ENCODE results near the gene HLCS.

Gene HLCS

DNA sequence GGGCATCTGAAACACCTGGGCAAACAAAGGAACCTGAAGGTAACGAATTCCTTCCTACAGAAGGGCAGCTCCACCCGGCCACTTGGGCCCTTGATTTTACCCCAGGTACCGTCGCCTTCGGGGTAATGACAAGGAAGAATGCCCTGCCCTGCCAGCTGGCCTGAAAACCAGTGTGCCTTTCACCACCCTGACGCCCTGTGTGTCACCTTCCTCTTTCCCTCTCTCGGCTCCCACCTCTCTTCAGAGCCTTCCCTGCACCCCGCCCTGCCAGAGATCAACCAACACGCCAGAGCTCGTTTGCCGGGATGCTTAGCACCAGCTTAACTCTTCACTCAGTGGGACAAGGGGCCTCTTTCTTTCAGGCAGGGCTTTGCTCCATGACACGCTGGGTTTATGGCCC is 181.5 kb downstream of the HLCS start:
- no peak for DNase-seq (ENCODE audit: low read depth in 2 of 2, low spot score in 1 of 2)

DNA sequence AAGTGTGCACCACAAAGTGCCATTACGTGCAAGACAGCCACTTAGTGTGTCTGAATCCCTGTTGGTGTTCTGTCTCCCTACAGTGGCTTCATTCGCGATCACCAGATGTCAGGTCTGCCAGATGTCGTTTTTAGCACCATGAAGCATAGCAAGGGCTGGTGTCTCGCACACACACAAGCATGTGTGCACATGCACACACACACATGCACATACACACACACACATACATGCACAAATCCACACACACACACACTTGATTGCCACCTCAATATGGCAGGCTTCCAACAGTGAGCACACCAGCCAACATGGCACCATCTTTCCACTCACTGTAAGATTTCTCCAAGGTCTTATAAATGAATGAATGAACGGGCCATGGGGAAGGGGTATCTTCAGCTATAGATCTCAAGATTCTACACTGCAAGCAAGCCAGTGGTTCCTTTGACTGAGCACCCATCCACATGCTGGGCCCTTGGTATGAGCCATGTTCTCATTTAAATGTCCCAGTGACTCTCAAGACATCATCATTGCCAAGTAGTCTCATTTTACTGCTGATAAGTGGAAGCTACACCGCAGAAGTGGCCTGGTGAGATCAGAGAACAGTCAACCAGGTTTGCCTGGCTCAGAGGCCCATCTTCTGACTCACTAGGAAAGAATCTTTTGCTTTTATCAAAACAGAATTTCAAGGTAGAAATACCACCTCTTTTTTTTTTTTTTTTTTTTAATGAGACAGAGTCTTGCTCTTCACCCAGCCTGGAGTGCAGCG is 182.7 kb downstream of the HLCS start:
- no peak for DNase-seq (ENCODE audit: low read depth in 2 of 2, low spot score in 1 of 2)

DNA sequence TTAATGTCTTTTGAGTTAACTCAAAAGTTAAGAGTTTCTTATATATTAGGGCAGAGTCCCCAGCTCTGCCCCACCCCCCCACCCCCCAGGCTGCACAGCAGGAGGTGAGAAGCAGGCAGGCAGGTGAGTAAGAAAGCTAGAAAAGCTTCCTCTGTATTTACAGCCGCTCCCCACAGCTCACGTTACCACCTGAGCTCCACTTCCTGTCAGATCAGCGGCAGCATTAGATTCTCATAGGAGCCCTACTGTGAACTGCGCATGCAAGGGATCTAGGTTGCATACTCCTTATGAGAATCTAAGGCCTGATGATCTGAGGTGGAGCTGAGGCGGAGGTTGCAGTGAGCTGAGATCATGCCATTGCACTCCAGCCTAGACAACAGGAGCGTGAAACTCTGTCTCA is 185.6 kb downstream of the HLCS start:
- DNase-seq (ENCODE audit: low read depth in 2 of 2, low spot score in 1 of 2) = no peak

DNA sequence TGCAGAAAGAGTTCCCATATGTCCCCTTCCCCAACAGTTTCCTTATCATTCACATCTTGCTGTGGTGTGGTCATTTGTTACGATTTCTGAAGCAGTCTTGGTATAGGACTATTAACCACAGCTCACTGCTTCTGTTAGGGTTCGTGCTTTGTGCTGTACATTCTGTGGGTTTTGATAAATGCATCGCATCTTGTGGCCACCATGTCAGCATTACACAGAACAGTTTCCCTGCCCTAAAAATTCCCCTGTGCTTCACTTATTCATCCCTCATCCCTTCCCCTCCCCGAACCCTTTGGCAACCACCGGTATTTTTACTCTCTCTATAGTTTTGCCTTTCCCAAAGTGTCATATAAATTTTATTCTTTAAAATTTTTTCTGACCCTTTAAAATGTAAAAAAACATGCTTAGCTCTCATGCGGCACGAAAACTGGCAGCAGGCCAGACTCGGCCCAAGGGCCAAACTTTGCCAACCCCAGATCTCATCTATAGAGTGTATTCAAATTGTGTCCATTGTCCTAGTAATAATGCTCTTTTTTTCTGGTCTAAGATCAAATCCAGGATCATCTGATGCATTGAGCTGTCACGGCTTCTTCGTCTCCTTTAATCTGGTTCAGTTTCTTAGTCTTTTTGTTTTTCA is 189.4 kb downstream of the HLCS start:
- DNase-seq (ENCODE audit: low read depth in 2 of 2, low spot score in 1 of 2) = no peak

DNA sequence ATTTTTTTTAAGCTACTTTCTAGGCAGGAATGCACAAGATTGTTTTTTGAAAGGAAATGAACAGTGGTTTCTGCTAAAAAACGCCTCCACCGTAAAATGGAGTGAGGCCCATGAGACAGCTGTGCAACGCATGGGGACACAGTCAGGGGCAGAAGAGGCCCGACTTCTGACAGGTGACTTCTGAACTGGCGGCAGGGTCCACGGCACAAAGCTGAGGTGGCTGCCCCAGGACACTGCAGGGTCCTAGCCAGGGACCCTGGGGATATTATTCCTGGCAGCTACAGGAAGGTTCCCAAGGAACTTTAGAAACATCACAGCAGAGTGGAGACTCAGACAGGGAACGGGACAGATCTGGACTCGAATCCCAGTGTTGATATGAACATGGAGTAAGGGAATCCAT is 192.5 kb downstream of the HLCS start:
- DNase-seq (ENCODE audit: low read depth in 2 of 2, low spot score in 1 of 2) = no peak

DNA sequence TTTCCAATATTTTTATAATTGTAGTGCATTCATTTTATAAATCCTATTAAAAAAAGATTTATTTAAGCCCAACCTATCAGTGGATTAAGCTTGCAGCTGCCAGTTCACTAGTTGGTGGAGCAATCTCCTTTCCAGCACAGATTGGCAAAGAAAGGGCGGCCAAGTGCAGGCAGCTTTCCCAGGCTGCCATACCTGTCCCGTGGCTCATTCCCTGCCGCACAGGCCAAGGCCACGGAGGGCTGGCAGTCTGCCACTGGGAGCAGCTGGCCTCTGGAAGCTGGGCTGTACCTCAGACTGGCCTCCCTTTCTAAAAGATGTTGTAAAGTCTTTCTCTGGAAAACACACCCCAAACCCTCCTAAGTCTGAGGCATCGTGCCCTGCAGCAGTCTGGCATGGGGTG is 193.4 kb downstream of the HLCS start:
- no peak for DNase-seq (ENCODE audit: low read depth in 2 of 2, low spot score in 1 of 2)

DNA sequence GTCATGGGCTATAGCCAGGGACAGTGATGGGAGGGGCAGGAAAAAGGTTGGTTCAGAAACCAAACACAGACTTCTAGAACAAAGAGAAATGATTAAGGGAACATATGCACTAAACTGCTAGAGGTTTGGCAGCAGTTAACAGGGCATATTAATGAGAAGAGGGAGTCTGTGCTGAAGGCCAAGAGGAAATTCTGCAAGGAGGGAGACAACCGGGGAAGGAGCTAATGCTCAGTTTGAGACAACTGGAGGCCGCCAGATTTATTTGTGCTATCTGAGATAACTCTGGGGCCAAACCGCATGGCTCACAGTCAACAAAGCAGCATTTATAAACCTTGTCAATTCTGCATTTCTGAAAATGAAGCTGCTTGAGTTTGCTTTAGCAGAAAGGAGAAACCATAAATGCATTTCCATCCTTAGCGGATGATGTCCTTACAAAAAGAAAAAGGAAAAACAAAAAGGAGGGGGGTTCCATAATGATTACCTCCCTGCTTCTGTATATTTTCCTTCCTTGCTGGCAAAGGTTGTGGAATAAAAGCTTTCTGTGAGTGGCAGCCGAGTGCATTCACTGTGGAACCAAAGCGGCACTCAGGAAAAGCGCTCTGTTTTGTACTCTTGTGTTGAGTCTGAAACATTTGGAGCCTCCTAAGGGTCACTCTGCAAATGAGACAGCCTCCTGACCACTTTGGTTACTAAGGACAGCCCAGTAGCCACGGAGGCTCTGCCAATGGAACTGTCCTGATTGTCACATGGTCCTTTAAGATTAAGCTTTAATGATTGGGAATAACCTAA is 197.2 kb downstream of the HLCS start:
- DNase-seq (ENCODE audit: low read depth in 2 of 2, low spot score in 1 of 2) = no peak

DNA sequence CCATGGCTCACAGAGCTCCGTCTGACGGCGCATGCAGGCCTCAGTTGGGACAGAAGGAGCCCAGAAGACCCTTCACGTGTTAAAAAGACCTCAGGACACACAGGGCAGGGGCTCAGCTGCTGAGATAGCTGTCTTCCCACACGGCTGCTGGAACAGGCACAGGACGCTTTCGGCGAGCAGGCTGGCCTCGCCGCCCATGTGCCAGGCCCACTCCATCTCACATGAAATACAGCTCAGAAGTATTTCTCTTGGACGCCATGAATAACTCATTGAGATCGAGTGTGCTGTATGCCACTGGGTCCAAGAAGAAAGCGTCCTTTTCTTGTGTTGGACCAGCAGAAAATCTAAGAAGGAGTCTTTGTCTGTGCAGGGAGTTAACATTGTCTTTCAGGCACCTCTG is 198.0 kb downstream of the HLCS start:
- DNase-seq (ENCODE audit: low read depth in 2 of 2, low spot score in 1 of 2) = no peak

DNA sequence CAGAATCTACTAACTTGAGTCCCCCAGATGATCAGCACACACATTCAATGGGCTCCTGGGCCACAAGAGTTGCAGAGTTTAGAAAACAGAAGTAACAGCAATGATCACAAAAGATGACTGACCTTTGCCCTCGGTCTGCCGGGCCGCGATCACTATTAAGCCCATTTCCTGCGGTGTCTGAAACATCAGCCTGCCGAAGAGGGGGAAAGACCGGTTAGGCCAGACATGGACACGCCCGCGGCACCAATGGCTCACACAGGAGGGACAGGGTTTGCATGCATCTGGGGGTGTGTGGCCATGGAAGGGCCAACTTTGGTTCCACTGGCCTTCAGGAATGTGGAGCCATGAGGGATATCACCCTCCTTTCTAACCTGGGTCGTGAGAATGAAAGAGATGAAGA is 199.4 kb downstream of the HLCS start:
- DNase-seq (ENCODE audit: low read depth in 2 of 2, low spot score in 1 of 2) = no peak

DNA sequence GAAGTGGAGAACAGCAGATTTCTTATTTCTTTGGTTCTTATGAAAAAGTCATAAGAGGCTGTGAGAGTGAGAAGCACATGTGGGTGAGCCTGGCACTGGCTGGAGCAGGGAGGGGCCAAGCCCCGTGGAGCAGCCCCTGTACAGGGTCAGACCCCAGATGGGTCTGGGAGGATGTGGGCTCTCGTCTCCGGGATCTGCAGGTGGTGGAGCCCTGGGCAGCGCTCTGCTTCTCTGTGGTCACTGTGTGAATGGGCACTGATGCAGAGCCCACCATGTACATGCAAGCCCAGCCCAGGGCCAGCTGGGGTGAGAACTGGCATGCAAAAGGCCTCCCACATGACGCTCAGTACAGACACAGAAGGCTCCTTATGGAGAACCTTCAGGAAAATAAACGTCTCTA is 200.0 kb downstream of the HLCS start:
- DNase-seq (ENCODE audit: low read depth in 2 of 2, low spot score in 1 of 2) = no peak

DNA sequence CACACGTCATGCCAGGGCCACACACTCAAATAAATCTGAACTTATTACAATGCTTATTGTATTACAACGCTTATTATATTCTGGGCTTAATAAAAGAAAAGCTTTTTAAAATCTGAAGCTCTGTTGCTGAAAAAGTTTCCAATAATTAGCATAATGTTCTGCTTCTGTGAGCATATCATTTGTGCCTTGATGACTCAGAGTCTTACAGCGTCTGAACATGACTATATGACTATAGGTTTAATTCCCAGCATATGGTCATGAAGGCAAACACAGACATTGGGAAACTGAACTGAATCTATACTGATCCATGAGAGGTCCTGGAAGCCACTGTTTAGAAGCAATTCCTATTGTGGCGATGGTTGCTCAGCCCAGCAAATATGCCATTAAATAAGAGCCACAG is 201.2 kb downstream of the HLCS start:
- DNase-seq (ENCODE audit: low read depth in 2 of 2, low spot score in 1 of 2) = no peak

DNA sequence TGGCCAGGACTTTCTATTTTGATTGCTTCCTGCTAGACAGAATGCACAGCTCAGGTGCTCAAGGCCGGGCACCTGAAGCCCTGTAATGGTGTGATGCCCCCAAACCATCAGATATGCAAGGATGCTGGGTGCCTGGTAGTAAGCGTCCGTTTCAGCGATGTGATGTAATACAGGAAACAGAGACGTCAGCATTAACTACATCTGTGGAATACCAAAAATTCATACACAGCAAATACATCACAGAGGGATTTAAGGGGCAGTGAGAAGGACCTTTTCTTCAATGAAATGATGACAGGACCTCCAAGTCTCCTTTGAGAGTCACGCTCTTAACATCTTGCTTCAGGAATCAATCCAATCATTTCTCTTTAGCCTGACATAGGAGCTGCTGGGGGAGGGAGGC is 203.2 kb downstream of the HLCS start:
- no peak for DNase-seq (ENCODE audit: low read depth in 2 of 2, low spot score in 1 of 2)

DNA sequence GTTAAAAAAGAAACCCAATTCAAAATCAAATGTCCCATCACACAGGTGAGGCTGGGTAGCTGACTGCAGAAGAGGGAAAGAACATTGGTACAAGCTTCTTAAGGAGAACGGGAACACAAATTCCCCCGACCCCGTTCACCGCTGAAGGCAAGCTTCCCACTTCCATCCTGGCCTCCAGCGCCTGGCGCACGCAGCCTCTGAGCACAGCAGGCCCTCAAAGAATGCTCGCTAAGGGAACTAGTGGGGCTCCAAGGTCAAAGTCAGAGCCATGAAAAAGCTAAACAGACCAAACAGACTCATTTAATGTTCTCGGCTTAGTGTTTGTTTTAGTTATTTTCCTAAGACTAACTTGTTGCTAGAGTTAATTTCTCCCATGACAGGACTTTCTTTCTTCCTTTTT is 203.8 kb downstream of the HLCS start:
- DNase-seq (ENCODE audit: low read depth in 2 of 2, low spot score in 1 of 2) = no peak

DNA sequence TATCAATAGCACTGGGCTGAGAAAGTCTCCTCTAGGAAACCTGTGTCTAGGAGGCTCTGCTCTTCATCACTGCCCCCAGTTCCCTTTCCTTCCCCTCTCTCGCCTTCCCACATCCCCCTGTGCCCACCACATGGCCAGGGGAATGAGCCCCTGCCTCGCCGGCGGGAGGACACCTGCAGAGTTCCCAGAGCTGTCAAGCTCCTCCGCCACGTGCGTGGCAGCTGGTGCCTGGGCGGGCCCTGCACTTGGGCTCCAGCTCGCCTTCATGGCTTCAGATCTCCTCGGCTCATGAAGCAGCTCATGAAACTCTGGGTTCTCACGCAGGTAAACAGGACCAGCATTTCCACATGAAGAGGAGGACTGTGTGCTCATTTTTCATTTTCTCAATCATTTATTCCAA is 204.8 kb downstream of the HLCS start:
- DNase-seq (ENCODE audit: low read depth in 2 of 2, low spot score in 1 of 2) = no peak

DNA sequence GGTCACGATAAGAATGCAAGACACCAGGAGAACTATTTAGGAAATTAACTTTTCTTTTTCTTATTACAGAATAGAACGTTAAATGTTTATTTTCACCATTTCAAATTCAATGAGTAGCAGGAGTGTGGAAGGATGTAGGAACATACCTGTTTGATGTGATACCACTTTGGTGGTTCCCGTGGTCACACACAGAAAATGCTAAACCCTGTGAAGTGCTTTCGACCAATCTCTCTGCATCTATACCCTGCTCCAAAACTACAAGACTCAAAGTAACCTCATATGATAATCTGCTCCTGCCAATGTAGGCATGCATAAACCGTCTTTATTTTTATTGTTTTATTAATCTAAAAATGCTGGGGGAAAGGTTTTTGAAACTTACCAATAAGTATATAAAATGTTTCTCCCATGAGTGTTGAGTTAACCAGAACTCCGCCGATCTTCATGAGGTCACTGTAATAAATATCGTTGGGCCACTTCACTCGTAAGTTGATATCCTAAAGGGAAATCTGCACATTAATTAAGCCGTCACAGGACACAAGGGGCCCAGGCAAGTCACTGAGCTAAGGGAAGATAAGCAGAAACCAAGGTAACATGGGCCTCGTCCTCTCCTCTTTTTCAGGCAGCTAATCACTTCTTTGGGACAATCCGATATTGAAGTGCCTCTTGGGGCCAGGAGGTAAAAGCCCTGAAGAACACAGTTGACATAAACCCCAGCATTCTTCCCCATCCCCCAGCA is 207.0 kb downstream of the HLCS start:
- no peak for DNase-seq (ENCODE audit: low read depth in 2 of 2, low spot score in 1 of 2)

DNA sequence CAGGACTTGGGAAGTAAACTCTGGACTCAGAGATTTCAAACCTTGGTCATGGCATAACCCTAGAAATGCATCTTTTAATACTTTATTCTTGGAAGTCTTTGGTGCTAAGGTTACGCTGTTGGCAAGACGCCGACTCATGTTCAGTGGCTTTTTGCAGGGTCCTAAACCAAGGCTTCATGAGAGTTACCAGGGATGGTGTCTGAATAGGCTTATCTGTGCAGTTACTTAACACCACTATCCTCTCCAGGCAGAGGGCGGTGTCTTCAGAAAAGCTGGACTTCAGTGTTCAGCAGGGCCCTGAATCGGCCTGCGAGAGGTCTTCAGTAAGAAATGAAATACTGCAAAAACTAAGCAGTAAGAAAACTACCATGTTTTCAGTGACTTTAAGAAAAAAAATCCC is 209.3 kb downstream of the HLCS start:
- DNase-seq (ENCODE audit: low read depth in 2 of 2, low spot score in 1 of 2) = no peak

DNA sequence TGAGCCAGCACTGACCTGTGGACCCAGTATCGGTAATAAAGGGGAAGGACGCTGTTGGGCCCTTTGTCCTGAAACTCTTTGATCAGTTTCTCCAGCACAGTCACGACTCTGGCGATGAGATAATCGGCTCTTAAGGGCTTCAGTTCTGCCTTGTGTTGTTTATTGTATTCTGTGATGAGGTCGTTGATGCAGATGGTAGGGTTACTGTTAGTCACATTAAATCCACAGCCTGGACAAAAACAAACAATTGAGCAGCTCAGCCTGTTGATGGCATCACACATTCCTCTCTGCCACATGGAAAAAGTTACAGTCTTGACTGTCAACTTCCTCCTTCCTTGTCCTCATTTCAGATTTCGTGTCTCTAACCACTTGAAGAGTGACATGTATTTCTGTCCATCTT is 209.9 kb downstream of the HLCS start:
- DNase-seq (ENCODE audit: low read depth in 2 of 2, low spot score in 1 of 2) = no peak

DNA sequence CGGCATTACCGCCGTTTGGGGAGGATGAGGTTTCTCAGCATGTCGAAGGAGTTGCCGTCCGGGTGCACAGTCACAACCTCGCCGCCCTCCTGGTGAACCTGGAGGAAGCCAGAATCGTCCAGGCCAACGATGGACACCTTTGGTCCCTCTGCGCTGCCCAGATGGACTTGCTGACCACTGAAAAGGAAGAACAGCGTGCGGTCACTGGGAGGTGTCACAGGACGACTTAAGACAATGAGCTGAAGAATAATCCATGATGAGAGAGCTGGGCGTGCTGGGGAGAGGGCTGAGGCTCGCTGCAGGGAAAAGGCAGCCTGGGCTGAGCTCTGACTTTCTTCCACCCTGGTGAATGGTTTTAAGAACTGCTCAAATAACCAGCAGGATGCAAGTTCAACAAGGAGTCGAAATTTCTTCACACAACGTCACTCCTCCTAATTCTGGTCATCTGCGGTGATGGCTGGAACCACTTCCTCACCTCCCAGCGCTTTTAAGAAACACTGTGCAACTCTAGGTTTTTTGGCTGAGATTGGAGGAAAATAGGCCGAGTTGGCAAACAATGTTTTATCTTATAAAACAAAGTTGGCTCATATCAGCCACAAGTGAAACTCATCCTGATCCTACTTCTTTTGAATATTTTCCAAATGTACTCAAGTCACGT is 212.1 kb downstream of the HLCS start:
- no peak for DNase-seq (ENCODE audit: low read depth in 2 of 2, low spot score in 1 of 2)

DNA sequence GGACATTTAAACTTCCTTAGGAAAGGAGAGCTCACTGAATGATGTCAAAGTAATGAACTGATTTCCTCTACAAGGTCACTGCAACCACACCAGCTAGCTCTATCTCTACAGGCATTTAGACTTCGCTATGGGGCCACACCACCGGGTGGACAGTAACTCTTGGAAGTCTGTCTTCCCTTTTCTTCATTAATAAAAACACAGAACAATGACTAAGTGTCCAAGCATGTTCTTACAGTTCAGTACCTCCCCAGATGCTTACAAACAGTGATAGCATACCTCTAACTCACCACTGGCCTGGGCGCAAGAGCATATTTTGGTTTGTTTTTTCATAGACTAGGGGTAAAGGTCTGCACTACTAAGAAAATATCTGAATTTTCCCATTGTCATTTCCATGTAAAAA is 212.9 kb downstream of the HLCS start:
- no peak for DNase-seq (ENCODE audit: low read depth in 2 of 2, low spot score in 1 of 2)

DNA sequence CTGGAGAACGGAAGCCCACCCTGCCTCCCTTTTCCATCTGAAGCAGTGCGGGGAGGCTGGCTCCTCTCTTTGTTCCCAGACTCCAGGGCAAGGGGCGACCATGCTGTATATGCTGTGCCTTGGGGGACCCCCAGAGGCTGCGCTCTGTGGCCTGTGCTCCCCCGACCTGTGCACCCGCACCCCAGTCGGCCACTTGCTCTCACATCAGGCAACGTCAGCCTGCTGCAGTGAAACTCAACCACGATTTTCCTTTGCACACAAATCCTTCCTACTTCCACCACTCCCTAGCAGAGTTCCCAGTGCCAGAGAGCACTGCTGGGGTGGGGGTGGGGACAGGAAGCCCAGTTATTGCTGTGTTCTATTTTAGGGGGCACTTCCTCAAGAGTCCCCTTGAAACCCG is 215.1 kb downstream of the HLCS start:
- no peak for DNase-seq (ENCODE audit: low read depth in 2 of 2, low spot score in 1 of 2)

DNA sequence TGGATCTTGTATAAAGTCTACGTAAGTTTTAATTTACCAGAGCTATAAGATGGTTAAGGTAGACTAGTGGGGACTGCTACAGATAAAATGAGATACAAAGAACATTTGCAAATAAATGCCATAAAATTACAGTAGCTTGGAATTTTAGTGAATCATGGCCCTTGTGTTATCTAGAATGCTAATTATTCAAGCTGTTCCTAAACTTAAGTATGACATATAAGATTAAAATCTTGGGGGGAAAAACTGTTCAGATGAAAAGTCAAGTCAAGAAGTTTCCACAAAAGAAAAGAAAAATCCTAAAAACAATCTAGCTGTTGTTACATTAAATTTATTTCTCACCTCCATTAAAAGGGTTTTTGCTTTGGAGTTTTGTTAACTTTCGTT is 215.9 kb downstream of the HLCS start:
- DNase-seq (ENCODE audit: low read depth in 2 of 2, low spot score in 1 of 2) = no peak

All from stimulated activated CD8-positive, alpha-beta memory T cell treated with anti-CD3 and anti-CD28 coated beads, Interleukin-4, amount 100 ng/mL, for 4 hours (primary cell).